Measurements from ENCODE around the gene HCN2.
"Not testable (repeated sequence)": the region's sequence is repeated elsewhere in the genome, so short reads cannot be mapped to it uniquely, and the experiment has no call there.

The HCN2 gene

DNA sequence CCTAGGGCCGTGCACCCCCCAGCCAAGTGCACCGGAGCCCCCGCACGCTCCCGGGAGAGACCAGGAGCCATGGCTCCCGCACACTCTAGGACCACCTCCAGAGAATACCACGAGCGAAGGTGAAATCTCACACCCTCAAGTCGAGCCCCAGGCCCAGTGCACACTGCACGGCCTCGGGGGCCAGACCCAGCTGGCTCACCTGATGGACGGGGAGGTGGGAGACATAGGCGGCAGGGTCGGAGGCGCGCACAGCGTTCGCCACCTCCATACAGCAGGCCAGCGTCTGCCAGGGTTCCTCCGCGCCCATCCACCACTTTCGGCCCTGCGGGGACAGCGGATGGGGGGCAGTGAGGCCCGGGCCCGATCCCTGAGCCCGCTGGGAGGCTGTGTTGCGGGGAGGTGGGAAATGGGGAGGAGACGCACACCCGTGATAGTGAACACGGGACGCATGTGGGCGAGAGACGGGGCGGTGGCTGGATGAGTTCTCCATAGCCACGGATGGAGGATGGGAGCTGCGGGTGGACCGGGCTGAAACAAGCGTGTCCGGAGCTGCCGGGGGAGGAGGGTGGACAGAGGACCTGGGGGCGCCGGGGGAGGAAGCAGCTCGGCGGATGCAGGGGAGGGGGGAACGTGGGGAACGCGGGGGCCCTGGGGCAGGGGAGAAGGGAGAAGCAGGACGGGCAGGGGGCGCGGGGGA lies 30.6 kb downstream of the HCN2 start:
- DNase-seq (ENCODE audit: low read depth), result no peak

DNA sequence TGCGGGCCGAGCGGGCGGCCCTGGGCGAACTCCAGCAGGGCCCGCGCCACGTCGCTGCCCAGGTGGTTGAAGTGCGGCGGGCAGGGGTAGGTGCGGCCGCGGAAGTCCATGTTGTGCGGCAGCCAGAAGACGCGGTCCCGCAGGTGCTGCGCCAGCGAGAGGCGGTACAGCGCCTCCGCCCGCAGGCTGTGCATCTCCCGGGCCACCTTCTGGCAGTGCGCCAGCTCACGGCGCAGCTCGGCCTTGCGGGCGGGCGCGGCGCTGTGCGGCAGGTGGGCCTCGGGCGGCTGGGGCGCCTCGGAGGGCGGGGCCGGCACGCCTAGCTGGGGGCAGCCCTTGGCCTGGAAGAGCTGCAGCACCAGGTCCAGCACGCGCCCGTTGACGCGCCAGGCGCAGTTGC lies 31.5 kb downstream of the HCN2 start:
- not testable (repeated sequence) for DNase-seq (ENCODE audit: low read depth)

DNA sequence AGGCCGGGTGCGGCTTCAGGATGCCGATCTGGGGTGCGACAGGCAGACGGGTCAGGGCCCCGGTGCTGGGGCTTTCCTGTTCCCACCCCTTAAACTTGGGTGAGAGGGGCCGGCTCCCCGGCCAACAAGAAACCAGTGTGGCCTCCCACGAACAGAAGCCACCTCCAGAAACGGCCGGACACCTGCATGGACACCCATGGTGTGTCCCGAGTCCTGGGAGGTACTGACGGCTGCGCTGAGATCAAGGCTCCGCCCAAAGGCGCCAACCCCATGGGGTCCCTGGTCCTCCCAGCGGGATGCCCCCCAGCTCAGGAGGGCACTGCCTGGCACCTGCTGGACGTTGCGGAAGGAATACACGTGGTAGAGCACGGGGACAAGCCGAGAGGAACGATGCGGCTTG lies 32.1 kb downstream of the HCN2 start:
- no peak for DNase-seq (ENCODE audit: low read depth)

DNA sequence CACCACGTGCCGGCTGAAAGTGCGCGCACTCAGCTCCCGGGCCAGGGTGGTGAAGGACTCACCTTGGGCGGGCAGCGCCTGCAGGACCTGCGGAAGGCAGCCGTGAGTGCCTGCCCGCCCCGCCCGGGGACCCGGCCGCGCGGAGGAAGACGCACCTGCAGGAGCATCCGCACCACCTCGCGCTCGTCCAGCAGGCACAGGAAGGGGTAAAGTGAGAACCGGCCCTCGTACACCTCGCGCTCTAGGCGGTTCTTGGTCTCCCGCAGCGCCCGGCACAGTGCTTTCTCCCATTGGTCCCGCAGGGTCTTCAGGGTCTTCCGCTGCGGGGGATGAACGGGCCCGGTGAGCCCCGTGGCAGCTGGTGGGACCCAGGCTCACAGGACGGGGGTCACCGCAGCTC lies 33.0 kb downstream of the HCN2 start:
- DNase-seq (ENCODE audit: low read depth), result no peak

DNA sequence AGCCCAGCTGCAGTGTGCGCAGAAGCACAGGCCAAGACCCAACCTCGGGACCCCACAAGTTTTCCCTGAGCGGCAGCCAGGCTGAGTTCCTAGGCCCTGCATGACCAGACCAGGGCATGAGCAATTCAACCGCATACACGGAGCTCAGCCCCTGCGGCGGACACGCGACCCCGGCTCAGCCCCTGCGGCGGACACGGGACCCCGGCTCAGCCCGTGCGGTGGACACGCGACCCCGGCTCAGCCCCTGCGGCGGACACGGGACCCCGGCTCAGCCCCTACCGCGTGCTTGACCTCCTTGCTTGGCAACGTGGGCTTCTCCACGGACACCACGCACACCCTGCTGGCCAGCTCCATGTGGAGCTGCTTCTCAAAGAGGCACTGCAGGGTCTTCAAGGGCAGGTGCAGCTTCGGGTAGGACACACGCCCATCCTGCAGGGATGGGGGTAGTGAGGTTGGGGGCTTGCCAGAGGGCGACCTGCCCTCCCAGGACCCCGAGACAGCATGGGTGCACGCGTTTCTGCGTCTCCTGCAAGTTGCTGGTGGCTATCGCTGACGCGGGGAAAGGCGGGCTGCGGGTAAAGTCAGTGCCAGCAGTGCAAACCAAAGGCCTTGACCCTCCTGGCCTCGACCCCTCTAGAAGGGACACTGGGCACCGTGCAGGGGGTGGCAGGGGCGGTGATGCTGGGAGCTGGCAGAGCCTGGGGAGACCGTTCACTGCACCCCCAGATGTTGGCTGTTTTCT lies 33.7 kb downstream of the HCN2 start:
- DNase-seq (ENCODE audit: low read depth), result no peak

DNA sequence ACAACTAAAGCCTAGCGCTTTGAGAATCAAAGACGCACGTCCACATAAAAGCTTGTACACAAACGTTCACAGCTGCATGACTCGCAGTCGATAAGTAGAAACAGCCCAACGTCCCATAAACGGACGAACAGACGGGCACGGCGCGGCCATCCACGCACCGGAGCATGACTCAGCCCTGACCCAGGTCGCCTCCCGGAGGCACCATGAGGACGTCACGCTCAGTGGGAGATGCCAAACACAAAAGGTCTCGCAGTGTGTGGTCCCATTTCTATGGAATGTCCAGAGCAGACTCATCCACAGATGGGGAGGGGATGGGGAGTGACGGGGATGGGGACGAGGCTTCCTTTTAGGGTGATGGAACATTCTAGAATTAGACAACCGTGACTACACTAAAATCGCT lies 34.3 kb downstream of the HCN2 start:
- peak; percentile 88 for DNase-seq (ENCODE audit: low read depth)

DNA sequence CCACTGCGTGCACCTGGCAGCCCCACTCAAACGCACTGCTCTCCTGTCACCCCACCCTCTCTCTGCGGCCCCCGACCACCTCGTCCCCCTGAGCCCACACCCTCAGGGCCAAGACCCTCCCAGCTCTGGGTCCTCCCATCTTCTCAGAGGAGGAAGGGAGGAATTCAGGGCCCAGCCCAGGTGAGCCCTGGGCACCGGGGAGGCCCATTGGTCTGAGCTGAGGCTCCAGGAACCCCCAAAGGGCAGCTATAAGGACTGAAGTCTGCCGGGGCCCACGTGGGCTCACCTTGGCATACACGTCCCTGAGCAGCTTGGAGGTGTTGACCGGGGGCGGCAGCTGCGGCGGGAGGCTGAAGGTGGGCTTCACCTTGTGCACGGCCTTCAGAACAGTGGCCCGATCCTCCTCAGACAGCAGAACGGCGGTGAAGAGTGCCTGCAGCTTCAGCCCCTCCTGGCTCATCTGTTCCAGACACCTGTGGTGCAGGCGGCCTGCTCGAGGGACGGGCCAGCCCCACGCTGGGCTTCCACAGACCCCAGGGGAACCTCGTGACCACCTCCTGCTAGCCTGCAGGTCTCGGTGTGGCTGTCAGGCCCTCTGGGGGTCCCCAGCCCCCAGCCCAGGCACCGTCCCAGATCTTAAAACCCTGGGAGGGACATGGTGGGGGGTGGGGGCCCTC lies 34.9 kb downstream of the HCN2 start:
- DNase-seq (ENCODE audit: low read depth), result no peak

DNA sequence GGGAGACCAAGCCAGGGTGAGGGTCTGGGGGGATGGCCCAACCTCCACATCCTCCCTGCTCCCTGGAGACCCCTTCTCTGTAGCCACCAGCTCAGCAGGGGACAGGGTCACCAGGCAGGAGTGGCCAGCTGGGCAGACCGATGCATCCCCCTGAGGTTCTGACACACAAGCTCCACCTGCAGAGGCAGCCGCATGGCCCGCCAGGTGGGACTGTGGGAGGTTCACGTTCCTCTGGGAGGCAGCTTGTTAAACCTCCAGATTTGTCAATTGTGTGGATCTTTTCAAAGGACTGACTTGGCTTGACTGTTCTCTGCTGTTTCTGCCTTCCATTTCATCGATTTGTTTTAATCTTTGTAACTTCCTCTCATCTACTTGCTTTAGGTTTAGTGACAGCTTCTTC lies 35.6 kb downstream of the HCN2 start:
- DNase-seq (ENCODE audit: low read depth), result no peak

DNA sequence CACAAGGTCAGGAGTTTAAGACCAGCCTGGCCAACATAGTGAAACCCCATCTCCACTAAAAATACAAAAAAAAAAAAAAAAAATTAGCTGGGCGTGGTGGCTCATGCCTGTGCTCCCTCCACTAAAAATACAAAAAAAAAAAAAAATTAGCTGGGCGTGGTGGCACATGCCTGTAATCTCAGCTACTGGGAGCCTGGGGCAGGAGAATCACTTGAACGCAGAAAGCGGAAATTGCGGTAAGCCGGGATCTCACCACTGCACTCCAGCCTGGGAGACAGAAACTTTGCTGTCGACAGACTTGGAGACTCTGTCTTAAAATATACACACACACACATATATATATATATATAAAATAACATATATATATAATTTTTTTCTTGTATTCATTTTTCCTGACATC lies 36.9 kb downstream of the HCN2 start:
- DNase-seq (ENCODE audit: low read depth), result not testable (repeated sequence)

DNA sequence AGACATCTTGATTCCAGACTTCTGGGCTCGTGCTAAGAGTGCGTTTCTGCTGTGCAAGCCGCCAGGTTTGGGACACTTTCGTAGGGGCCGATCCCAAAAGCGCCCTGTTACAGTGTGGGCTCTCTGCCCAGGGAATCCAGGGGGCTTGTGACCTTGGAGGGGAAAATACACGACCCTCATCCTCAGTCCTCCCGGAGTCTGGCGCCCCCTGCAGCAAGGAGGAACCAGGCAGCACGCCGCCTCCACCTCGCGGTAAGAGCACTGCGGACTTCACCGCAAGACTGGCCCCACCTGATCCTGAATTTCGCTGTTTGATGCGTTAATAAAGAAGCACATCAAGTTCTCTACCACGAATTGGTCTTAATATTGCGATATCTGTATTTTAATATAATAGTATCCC lies 38.5 kb downstream of the HCN2 start:
- no peak for DNase-seq (ENCODE audit: low read depth)

DNA sequence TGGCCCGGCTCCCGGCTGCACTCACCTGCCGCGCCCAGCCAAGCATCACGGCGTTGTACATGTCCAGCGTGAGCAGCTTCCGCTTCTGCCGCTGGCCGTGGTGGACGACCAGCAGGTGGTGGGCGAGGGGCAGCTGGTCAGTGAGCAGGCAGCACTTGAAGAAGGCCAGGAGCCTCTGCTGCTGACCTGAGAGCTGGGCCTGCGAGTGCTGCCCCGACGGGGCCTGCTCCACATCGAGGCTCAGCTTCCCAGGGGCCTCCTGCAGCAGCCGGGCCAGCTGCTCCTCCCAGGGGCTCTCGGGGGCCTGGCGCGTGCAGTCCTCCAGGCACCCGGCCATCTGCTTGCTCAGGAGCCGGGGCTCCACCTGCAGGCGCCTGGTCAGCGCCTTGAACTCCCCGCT lies 39.8 kb downstream of the HCN2 start:
- DNase-seq (ENCODE audit: low read depth), result not testable (repeated sequence)

DNA sequence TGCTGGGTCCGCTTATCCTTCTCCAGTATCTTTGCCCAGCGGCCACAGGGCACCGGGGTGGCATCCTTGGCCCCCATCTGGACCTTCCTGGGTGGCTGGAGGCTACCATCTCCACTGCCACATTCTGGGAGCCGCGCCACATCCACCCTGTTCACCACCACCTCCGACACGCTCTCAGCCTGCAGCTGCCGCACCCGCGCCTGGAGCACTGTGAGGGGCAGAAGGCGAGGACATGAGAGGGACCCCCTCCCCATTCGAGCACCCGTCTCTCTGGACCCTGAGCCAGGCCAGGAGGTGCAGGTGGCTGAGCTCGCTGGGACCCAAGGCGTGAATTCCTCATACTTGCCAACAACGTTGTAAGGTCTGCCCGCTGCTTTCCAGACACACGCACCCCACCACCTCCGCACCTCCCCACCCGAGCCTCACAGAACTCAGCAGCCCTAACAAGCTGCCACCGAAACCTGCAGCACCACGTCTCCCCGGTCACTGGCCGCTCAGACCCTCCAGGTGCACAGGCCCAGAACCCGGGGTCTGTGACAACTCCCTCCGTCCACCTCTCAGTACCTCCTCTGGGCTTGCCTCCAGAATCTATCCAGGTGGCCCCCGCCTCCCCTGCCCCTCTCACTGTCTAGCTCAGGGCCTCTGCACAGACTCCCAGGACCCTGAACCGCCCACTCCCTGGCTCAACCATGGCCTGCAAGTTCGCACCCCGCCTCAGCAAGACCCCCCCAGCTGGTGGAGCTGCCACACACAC lies 40.5 kb downstream of the HCN2 start:
- DNase-seq (ENCODE audit: low read depth), result no peak

DNA sequence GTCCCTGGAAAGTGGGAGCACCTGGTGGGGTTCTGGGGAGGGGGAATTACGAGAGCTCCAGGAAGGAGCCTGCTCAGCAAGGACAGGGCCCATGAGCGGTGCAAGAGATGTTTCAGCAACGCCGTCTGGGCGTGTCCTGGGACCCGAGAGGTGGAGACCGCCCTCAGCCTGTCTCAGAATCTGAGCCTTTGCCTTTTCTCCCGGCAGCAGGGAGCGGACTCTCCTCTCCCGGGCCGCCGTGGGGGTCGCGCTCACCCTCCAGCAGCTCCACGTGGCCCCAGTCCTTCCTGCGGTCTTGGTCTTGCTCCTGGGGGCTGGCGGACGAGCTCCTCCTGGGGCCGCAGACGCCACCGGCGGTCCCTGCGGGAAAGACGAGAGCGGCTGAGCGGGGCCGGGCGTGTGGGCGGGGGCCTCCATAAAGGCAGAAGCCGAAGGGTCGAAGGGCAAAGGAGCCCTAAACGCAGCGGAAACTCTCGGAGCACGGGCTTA lies 42.9 kb downstream of the HCN2 start:
- DNase-seq (ENCODE audit: low read depth), result no peak

DNA sequence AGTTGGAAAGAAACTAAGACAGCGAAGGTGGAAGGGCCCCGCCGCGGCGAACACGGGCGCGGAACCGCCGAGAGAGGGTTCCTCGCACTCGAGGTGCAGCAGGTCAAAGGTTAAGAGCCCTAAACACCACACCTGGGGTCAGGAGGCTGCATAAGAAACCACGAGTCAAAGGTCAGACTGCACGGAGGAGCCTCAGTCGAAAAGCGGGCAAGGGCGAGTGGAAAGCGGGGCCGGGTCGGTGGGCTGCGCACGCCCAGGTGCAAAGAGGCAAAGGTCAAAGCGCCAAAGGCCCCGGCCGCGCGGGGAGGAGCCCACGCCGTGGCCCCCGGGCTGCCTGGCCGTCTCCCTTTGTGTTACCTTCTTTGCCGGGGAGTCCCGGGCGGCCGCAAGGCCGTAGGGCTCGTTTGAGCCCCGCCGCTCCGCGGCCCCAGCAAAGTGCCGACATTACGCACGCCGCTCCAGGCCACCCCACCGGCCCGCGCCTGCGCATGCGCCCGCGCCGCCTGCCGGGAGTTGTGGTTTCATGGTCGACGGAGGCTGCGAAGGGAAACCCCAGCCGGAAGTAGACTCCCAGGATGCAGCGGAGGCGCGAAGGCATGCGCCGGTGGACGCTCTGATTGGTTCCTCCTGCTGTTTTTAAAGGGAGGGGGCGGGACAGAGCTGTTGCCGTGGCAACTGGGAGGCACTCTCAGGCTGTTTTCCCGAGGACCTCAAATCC lies 43.5 kb downstream of the HCN2 start, which contains the start of gene POLRMT:
Gene POLRMT, minus strand, starts transcription at position 470 of the 718 bp plus-strand sequence. Its CDS starts 25 bp downstream, at position 445.
- peak; percentile 96 for DNase-seq (ENCODE audit: low read depth)

DNA sequence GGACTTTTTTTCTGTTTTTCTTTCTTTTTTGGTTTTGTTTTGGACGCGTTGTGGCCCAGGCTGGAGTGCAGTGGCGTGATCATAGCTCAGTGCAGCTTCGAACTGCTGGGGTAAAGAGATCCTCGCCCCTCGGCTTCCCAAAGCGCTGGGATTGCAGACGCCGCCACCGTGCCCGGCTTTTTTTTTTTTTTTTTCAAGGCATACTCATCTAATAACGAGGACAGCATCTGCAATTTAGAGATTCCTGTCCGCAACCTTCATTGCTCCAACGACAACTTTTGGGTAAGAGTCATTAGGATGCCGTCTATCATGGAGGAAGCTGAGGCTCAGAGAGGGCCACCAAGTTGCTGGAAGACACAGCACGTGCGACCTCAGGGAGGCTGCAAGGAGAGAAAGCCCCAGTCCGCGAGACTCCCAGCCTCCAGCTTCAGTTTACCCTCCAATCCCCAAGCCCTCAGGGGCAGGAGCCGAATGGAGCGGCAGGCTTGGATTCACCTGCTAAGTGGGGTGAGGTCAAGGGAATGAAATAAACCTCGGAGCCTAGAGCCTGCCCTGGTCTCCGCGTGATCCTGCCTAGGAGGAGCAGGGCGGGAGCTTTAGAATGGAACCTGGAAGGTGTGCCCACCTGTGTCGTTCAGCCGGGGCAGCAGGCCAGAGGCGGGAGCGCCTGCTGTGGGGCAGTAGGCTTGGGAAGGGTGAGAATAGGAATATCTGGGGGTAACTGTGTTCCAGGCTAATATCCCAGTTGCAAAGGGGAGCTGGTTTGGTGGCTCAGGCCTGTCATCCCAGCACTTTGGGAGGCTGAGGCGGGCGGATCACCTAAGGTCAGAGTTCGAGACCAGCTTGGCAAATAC lies 44.3 kb downstream of the HCN2 start:
- DNase-seq (ENCODE audit: low read depth), result no peak

DNA sequence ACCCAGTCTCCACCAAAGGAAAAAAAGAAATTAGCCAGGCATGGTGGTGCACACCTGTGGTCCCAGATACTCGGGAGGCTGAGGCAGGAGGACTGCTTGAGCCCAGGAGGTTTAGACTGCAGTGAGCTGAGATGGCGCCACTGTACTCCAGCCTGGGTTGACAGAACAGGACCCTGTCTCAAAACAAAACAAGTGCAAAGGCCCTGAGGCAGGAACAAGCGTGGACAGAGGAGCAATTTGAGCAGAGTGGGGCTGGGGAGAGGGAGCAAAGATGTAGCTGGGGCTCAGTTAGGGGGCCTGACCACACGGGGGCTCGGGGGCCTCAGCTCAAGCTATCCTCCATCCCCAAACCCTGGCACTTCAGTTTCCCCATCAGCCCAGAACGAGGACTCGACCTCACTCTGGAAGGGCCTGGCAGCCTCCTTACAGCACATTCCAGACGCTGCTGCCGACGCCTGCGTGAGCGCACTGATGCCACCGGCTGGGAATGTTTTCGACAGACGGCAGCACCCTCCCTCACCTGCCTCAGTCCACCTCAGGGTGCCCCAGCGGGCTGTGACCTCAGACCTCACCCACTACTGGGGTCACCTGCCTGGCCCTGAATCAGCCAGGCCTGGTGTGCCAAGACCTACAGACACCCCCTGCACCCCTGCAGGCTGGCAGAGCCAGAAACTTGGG lies 45.4 kb downstream of the HCN2 start:
- no peak for DNase-seq (ENCODE audit: low read depth)

DNA sequence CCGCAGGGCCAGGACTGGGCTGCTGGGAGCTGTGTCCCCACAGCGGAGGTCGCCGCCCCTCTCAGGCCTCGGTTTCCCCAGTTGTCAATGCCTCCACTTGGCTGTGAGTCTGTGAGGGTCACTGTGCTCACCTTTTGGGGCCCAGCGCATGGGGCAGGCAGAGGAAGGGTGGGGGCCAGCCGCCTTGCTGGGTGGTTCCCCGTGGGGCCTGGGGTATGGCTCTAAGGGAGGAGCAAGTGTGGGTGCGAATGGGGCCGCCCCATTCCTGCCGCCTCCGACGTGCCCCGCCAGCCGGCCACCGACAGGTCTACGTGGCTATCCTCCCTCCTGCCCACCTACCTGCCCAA lies 49.2 kb downstream of the HCN2 start:
- DNase-seq (ENCODE audit: low read depth), result no peak

DNA sequence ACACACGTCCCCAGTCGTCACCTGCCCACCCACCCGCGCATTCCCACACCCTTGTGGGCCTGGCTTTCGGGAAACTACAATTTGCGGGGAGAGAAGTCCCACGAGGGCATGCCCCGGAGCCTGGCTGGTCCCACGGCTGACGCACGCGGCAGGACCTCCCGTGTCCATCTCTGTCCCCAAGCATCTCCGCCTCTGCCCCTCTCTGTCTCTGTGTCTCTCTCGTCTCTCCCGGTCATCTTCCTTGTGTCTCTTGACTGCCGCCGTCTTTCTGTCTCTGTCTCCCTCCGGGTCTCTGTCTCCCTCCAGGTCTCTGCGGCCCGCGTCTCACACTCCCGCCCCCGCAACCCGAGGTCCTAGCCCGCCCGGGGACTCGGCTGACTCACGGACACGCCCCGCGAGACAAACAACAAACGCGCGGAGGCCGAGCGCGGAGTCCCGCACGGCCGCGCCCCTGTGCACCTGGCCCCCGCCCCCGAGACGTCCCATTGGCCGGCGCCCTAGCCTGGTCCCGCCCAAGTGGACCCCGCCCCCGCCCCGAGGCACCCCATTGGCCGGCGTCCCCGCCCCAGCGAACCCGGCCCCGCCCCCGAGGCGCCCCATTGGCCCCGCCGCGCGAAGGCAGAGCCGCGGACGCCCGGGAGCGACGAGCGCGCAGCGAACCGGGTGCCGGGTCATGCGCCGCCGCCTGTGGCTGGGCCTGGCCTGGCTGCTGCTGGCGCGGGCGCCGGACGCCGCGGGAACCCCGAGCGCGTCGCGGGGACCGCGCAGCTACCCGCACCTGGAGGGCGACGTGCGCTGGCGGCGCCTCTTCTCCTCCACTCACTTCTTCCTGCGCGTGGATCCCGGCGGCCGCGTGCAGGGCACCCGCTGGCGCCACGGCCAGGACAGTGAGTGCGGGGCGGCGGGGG lies 49.8 kb downstream of the HCN2 start, which contains the start of gene FGF22:
Gene FGF22, plus strand, starts transcription at position 627 of the 908 bp plus-strand sequence. Its CDS starts 47 bp downstream, at position 674.
- DNase-seq (ENCODE audit: low read depth), result peak; percentile 75

DNA sequence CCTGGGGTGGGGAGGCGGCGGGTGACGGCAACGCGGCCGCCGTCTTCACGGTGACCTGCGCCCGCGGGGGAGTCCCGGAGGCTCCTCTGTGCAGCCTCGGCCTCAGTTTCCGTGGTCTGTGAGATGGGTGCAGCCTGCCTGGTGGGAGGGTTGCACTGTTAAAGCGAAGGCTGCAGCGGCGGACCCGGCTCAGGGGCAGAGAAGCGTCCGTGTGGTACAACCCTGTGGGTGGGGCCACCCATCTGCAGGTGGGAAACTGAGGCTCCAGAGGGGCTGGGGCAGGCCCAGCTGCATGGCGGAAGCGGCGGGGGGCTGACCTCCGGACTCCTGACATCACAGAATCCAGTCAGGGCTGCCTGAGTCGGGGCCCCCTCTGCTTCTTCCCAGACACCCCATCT lies 50.5 kb downstream of the HCN2 start:
- no peak for DNase-seq (ENCODE audit: low read depth)
